Kidney capillary endothelial cell (primary cell): Measurements from ENCODE around the gene UBAC2.
"Not testable (repeated sequence)": the region's sequence is repeated elsewhere in the genome, so short reads cannot be mapped to it uniquely, and the experiment has no call there.

ENCODE experiments used
- DNase-seq: peaks from one replicate; pipeline ENCODE4 v3.0.0-alpha.2; 2018; ENCODE audit warnings: low spot score

Gene UBAC2

GRCh38 chr13:99380921-99381645 is 180.4 kb downstream of the UBAC2 start:
- DNase-seq, result no peak

GRCh38 chr13:99381766-99382165 is 181.1 kb downstream of the UBAC2 start:
- no peak for DNase-seq

DNA sequence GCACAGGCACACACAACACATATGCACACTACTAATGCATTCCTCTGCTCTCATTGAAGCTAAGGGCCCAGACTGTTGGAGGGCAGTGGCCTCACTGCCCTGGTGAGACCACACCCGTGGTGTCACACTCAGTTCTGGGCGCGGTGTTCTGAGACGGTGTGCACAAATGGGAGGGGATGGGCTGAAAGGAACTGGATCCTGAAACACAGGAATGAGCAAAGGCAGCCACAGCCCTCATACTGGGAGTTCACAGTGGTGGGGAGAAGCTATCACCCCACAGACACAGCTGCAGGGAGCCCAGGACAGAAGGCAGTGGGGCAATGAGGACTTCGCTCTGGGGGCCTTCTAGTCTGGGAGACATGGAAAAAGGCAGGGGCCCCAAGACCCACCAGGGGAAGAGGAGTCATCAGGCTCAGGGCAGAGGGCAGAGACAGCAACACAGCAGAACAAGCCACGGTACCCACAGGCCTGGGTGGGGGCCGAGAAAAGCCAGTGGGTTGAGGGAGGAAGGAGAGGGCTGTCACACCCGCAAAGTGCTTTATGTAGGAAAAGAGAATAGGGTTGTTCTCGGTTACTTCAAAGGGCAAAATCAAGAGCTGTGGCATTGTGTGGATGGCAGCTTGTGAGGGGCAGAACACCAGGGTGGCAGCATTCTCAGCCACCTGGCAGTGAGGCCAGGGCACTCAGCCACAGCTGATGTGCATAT is 181.9 kb downstream of the UBAC2 start:
- DNase-seq, result no peak

DNA sequence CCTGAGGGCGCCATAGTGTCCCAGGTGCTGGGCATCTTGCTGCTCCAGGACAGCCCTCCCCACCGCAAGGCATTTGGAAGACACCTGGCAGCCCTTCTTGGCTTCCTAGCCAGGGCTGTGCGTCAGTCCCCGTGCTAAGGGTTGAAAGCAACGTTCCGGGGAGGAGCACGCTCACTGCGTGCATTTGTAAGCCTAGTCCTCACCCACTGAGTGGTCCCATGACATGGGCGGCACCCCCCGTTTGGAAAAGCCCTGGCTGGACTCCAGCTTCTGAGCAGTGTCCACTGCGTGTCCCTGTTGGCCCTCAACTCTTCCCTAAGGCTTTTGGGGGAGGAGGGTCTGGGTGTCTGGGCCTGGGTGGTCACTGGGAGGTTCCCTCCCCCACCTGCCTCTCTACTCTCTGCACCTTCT is 182.9 kb downstream of the UBAC2 start:
- no peak for DNase-seq

- DNase-seq, result no peak
Measured at GRCh38 chr13:99383946-99384345, 183.3 kb downstream of the UBAC2 start.

- DNase-seq, result no peak
Measured at GRCh38 chr13:99384468-99384867, 183.8 kb downstream of the UBAC2 start.

DNA sequence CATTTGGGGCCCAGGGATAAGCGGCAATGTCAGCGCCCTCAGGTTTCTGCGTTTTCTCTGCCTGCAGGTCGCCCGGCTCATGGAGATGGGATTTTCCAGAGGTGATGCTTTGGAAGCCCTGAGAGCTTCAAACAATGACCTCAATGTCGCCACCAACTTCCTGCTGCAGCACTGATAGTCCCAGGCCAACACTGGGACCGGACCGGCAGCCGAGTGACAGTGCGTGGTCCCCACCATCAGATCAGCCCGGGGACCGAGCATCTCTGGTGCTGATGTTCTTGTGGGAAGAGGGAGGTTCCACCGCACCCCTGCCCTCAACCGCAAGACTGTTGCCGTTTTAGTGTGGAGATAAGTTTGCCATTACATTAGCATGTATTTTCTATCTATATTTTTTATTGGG is 184.5 kb downstream of the UBAC2 start:
- DNase-seq, result no peak

- no peak for DNase-seq
Measured at GRCh38 chr13:99385940-99386339, 185.3 kb downstream of the UBAC2 start.

- DNase-seq, result no peak
Measured at GRCh38 chr13:99386495-99386894, 185.8 kb downstream of the UBAC2 start.

DNA sequence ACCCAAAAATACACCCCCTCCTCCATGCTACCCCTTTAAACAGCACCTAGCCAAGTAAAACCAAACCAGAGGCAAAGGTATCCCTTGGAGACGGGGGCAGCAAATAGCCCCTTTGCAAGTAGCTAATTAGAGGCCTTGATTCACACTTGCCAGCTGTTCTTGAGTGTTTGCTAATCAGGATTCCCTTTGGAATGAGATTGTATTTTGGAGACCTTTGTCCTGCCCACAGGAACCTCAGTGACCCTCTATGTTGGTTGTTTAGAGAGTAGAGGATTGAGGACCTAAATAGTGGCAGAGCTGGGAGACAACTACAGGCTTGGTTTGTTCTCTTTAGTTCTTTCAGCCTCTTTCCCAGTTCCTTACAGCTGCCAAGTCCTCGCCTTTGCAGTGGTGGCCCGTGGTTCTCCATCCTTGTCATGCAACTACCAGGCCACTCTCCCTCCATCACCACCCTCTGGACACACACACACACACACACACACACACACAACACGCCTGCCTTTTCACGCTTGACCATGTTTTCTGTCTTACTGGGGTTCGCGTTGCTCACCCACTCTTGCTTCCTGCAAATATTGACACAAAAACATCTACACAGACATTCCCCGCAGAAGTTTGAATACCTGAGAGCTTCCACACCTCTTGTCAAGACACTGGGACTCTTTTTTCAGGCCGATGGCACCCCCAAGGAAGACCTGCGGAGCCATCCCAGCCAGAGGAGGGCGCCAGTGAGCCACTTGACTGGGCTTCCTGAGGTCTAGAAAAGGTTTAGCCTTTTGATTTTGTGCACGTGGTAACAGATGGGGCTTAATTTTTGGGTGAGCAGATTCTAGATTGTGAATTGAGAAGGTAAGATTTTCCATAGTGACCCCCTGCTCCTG is 186.5 kb downstream of the UBAC2 start:
- DNase-seq, result peak; percentile 36

DNA sequence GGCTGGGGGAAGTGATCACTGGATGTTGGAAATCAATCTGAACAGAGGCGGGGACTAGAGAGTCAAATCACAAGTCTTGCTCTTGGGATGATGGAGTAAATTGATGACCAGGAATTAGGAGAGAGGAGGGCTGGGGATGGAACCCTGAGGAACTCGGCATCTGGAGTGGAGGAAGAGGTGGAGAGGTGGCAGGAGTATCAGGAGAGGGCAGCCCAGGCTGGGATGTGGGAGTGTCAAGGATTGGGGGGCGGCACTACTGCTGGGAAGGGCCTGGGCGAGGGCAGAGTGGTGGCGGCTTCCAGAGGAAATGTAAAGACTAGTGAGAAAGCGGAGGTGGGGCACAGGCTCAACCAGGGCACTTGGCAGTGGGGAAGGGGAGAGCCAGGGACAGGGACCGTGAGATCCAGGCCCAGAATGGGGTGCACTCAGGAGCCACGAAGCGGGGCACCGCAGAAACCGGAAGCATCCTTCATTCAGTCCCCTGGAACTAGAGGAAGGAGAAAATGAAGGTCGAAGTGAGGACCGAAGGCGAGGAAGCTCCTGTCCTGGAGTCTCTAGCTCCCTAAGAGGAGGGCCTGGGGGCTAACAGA is 187.8 kb downstream of the UBAC2 start:
- DNase-seq, result no peak

GRCh38 chr13:99389094-99389493 is 188.4 kb downstream of the UBAC2 start:
- DNase-seq, result not testable (repeated sequence)

GRCh38 chr13:99389520-99390304 is 189.1 kb downstream of the UBAC2 start:
- no peak for DNase-seq

GRCh38 chr13:99390601-99391000 is 189.9 kb downstream of the UBAC2 start:
- DNase-seq, result no peak

GRCh38 chr13:99391781-99392469 is 191.3 kb downstream of the UBAC2 start:
- DNase-seq, result no peak

GRCh38 chr13:99392470-99393135 is 191.9 kb downstream of the UBAC2 start:
- DNase-seq, result no peak

DNA sequence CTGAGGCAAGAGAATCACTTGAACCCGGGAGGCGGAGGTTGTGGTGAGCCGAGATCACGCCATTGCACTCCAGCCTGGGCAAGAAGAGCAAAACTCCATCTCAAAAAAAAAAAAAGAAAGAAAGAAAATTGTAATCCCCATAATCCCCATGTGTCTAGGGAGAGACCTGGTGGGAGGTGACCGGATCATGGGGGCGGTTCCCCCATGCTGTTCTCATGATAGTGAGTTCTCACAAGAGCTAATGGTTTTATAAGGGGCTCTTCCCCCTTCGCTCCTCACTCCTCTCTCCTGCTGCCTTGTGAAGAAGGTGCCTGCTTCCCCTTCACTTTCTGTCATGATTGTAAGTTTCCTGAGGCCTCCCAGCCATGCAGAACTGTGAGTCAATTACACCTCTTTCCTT is 192.7 kb downstream of the UBAC2 start:
- not testable (repeated sequence) for DNase-seq

- no peak for DNase-seq
Measured at GRCh38 chr13:99393791-99394735, 193.4 kb downstream of the UBAC2 start.

DNA sequence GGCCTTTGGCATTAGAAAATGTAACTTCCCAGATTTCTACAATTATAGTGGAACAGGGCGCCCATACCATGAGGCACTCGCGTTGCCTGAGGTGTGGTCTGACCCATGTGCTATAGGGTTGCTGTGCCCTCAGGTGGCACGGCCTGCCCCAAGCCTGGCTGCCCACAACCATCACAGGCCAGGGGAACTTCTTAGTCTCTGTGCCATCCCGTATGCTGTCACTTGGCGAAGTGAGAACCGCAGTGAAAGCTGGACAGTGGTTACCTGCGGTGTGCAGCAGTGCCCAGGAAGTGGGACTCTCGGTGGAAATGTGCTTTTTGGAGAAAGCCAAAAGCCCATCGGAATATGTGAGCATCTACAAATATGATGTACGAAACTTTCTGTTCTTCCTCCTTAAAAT is 194.8 kb downstream of the UBAC2 start:
- DNase-seq, result no peak
